Karpas-422 (cell line): Measurements from ENCODE around the gene NR1D2. TPM values are rescaled to one million over a fixed set of nuclear protein-coding genes. Genes with fewer than 3 reads are reported as not detected.
A peak's percentile ranks its signal among the peaks of the same experiment; 100 is the strongest.

Experiments used
- DNase-seq: peaks from one replicate; pipeline ENCODE4 v3.0.0-alpha.2; 2015
- H2AFZ ChIP-seq: fragments of 200-600 bp; sonication (generic); 2 replicates; pipeline ENCODE4 v1.6.1; 2014; ENCODE audit warnings: antibody characterized with exemption, low read length, mixed read lengths
- H3K27ac ChIP-seq: fragments of 200-600 bp; sonication (generic); 2 replicates; pipeline ENCODE4 v1.5.1; 2014; ENCODE audit warnings: mild to moderate bottlenecking, low read length, moderate library complexity
- H3K27me3 ChIP-seq: fragments of 200-600 bp; sonication (generic); 2 replicates; pipeline ENCODE4 v1.6.1; 2014; ENCODE audit warnings: low read length, mixed read lengths
- H3K36me3 ChIP-seq: fragments of 200-600 bp; sonication (generic); 2 replicates; pipeline ENCODE4 v1.6.1; 2014; ENCODE audit warnings: low read length, mixed read lengths; ENCODE audit not compliant: insufficient read depth
- H3K4me1 ChIP-seq: fragments of 200-600 bp; sonication (generic); 2 replicates; pipeline ENCODE4 v1.6.1; 2014; ENCODE audit warnings: mild to moderate bottlenecking, low read length, mixed read lengths
- H3K4me2 ChIP-seq: fragments of 200-600 bp; sonication (generic); 2 replicates; pipeline ENCODE4 v1.6.1; 2014; ENCODE audit warnings: low read length, low read depth, mild to moderate bottlenecking; ENCODE audit not compliant: poor library complexity, severe bottlenecking
- H3K4me3 ChIP-seq: fragments of 200-600 bp; sonication (generic); 2 replicates; pipeline ENCODE4 v1.5.1; 2014; ENCODE audit warnings: mild to moderate bottlenecking, antibody characterized with exemption, low read length, mixed read lengths
- H3K79me2 ChIP-seq: fragments of 200-600 bp; sonication (generic); 2 replicates; pipeline ENCODE4 v1.6.1; 2014; ENCODE audit warnings: mild to moderate bottlenecking, low read length, mixed read lengths
- H3K9ac ChIP-seq: fragments of 200-600 bp; sonication (generic); 2 replicates; pipeline ENCODE4 v1.6.0; 2014; ENCODE audit warnings: low read length
- H3K9me2 ChIP-seq: fragments of 200-600 bp; sonication (generic), shearing (Covaris generic); replicated peaks from 2 replicates; pipeline ENCODE4 v1.6.0; 2014; ENCODE audit warnings: mild to moderate bottlenecking, low read length, moderate library complexity; ENCODE audit not compliant: insufficient read depth
- H3K9me3 ChIP-seq: fragments of 300-700, 200-600 bp; sonication (generic); 2 replicates; pipeline ENCODE4 v1.6.1; 2014; ENCODE audit warnings: low read length, mixed read lengths
- H4K20me1 ChIP-seq: fragments of 200-600 bp; sonication (generic); 2 replicates; pipeline ENCODE4 v1.6.1; 2014; ENCODE audit warnings: mild to moderate bottlenecking, antibody characterized with exemption, low read length, low read depth; ENCODE audit not compliant: insufficient read depth
- total RNA-seq: library from RNA; depleted of rRNA; stranded (reverse); fragments of >200 nt; shearing (Covaris generic); gene quantifications from 2 replicates; pipeline ENCODE4 v1.2.3, GENCODE V29; 2014; ENCODE audit warnings: low replicate concordance

NR1D2 gene
- total RNA-seq, 1 experiment from 2014 or later: 12.8 TPM

GRCh38 chr3:23921052-23921511 lies 24.0 kb upstream of the NR1D2 start:
- no peak overlapping the region for H2AFZ ChIP-seq
- H3K36me3 ChIP-seq: peaks cover 30% of the 10 kb centered on the region

GRCh38 chr3:23923786-23924185 lies 21.3 kb upstream of the NR1D2 start:
- Histone ChIP-seq H3K4me1 (peaks cover 3% of the 10 kb centered on the region), H3K9me2 (no peaks in the 10 kb centered on the region), H4K20me1 (peaks cover 15% of the 10 kb centered on the region), H3K36me3 (peaks cover 17% of the 10 kb centered on the region), H3K4me3 (no peak overlapping the region), H3K27ac (no peak overlapping the region), H3K4me2 (no peak overlapping the region), H3K9me3 (no peaks in the 10 kb centered on the region), H3K9ac (no peak overlapping the region), H3K79me2 (no peaks in the 10 kb centered on the region), H3K27me3 (no peaks in the 10 kb centered on the region), H2AFZ (no peak overlapping the region)
- no peak for DNase-seq

More at GRCh38 chr3:23921052-23921511, 24.0 kb upstream of the NR1D2 start:
- peaks cover 17% of the 10 kb centered on the region for H3K79me2 ChIP-seq
- H3K4me3 ChIP-seq: no peak overlapping the region
- H4K20me1 ChIP-seq: peaks cover 30% of the 10 kb centered on the region
- peak; percentile 58 for DNase-seq
- no peaks in the 10 kb centered on the region for H3K27me3 ChIP-seq
- no peak overlapping the region for H3K27ac ChIP-seq
- H3K9me2 ChIP-seq: no peaks in the 10 kb centered on the region
- H3K4me1 ChIP-seq: peaks cover 19% of the 10 kb centered on the region
- H3K9me3 ChIP-seq: no peaks in the 10 kb centered on the region
- H3K4me2 ChIP-seq: no peak overlapping the region
- no peak overlapping the region for H3K9ac ChIP-seq

- no peaks in the 10 kb centered on the region for H3K27me3 ChIP-seq
- no peak overlapping the region for H3K9ac ChIP-seq
- H3K27ac ChIP-seq: no peak overlapping the region
- H3K9me2 ChIP-seq: no peaks in the 10 kb centered on the region
- H3K9me3 ChIP-seq: no peaks in the 10 kb centered on the region
- no peaks in the 10 kb centered on the region for H3K79me2 ChIP-seq
- H4K20me1 ChIP-seq: no peaks in the 10 kb centered on the region
- H2AFZ ChIP-seq: no peak overlapping the region
- DNase-seq: no peak
- no peak overlapping the region for H3K4me3 ChIP-seq
- no peaks in the 10 kb centered on the region for H3K36me3 ChIP-seq
- no peak overlapping the region for H3K4me2 ChIP-seq
- no peaks in the 10 kb centered on the region for H3K4me1 ChIP-seq
Observed at GRCh38 chr3:23926246-23926645, 18.8 kb upstream of the NR1D2 start.

- Histone ChIP-seq H2AFZ (no peak overlapping the region), H3K9me2 (no peaks in the 10 kb centered on the region), H3K4me3 (no peak overlapping the region), H3K27me3 (no peaks in the 10 kb centered on the region), H3K9me3 (no peaks in the 10 kb centered on the region), H4K20me1 (no peaks in the 10 kb centered on the region), H3K4me2 (no peak overlapping the region), H3K27ac (no peak overlapping the region), H3K9ac (no peak overlapping the region), H3K79me2 (no peaks in the 10 kb centered on the region), H3K36me3 (no peaks in the 10 kb centered on the region), H3K4me1 (no peaks in the 10 kb centered on the region)
- no peak for DNase-seq
Observed at GRCh38 chr3:23926736-23927135, 18.4 kb upstream of the NR1D2 start.

GRCh38 chr3:23928524-23928923 lies 16.6 kb upstream of the NR1D2 start:
- no peak overlapping the region for H3K27ac ChIP-seq
- no peaks in the 10 kb centered on the region for H3K79me2 ChIP-seq
- H3K27me3 ChIP-seq: no peaks in the 10 kb centered on the region
- no peaks in the 10 kb centered on the region; the same call in 1 of the 2 replicates for H3K9me2 ChIP-seq
- H3K36me3 ChIP-seq: no peaks in the 10 kb centered on the region
- H3K9me3 ChIP-seq: no peaks in the 10 kb centered on the region
- DNase-seq: no peak
- no peak overlapping the region for H3K4me3 ChIP-seq
- no peak overlapping the region for H2AFZ ChIP-seq
- no peaks in the 10 kb centered on the region for H3K4me1 ChIP-seq
- H3K4me2 ChIP-seq: no peak overlapping the region
- H4K20me1 ChIP-seq: no peaks in the 10 kb centered on the region
- no peak overlapping the region for H3K9ac ChIP-seq

GRCh38 chr3:23931597-23931996 lies 13.5 kb upstream of the NR1D2 start:
- H3K27ac ChIP-seq: no peak overlapping the region
- H3K9me2 ChIP-seq: no peaks in the 10 kb centered on the region; the same call in 1 of the 2 replicates
- no peak overlapping the region for H2AFZ ChIP-seq
- H4K20me1 ChIP-seq: no peaks in the 10 kb centered on the region
- no peak overlapping the region for H3K9ac ChIP-seq
- H3K36me3 ChIP-seq: no peaks in the 10 kb centered on the region
- no peak overlapping the region for H3K4me2 ChIP-seq
- H3K9me3 ChIP-seq: no peaks in the 10 kb centered on the region
- no peaks in the 10 kb centered on the region for H3K4me1 ChIP-seq
- H3K79me2 ChIP-seq: no peaks in the 10 kb centered on the region
- no peaks in the 10 kb centered on the region for H3K27me3 ChIP-seq
- no peak for DNase-seq
- no peak overlapping the region for H3K4me3 ChIP-seq

- Histone ChIP-seq H3K9me3 (no peaks in the 10 kb centered on the region), H3K36me3 (no peaks in the 10 kb centered on the region), H3K27me3 (no peaks in the 10 kb centered on the region), H3K79me2 (no peaks in the 10 kb centered on the region), H3K4me2 (no peak overlapping the region), H3K27ac (no peak overlapping the region), H4K20me1 (no peaks in the 10 kb centered on the region), H3K9me2 (no peaks in the 10 kb centered on the region; the same call in 1 of the 2 replicates), H3K4me1 (no peaks in the 10 kb centered on the region), H3K4me3 (no peak overlapping the region), H3K9ac (no peak overlapping the region), H2AFZ (no peak overlapping the region)
- no peak for DNase-seq
Observed at GRCh38 chr3:23932571-23932970, 12.5 kb upstream of the NR1D2 start.

GRCh38 chr3:23934253-23934652 lies 10.8 kb upstream of the NR1D2 start:
- H2AFZ ChIP-seq: no peak overlapping the region

GRCh38 chr3:23937296-23937695 lies 7.8 kb upstream of the NR1D2 start:
- Histone ChIP-seq H3K79me2 (no peaks in the 10 kb centered on the region), H3K27me3 (no peaks in the 10 kb centered on the region), H4K20me1 (no peaks in the 10 kb centered on the region), H3K4me1 (no peaks in the 10 kb centered on the region), H2AFZ (no peak overlapping the region), H3K36me3 (no peaks in the 10 kb centered on the region), H3K9ac (no peak overlapping the region), H3K4me3 (no peak overlapping the region), H3K9me3 (no peaks in the 10 kb centered on the region), H3K27ac (no peak overlapping the region), H3K9me2 (no peaks in the 10 kb centered on the region; the same call in 1 of the 2 replicates), H3K4me2 (no peak overlapping the region)
- no peak for DNase-seq

More at GRCh38 chr3:23934253-23934652, 10.8 kb upstream of the NR1D2 start:
- Histone ChIP-seq H4K20me1 (no peaks in the 10 kb centered on the region), H3K4me1 (no peaks in the 10 kb centered on the region), H3K36me3 (no peaks in the 10 kb centered on the region), H3K27me3 (no peaks in the 10 kb centered on the region), H3K27ac (no peak overlapping the region), H3K9ac (no peak overlapping the region), H3K4me2 (no peak overlapping the region), H3K4me3 (no peak overlapping the region), H3K9me2 (no peaks in the 10 kb centered on the region; the same call in 1 of the 2 replicates), H3K9me3 (no peaks in the 10 kb centered on the region), H3K79me2 (no peaks in the 10 kb centered on the region)
- no peak for DNase-seq
